T-helper 1 cell treated with Interleukin-12 subunit alpha and Interleukin-12 subunit beta and Interleukin-4 antibody, amounts not matched to agents 30 ng/mL and 1 ng/mL, for 36 hours (primary cell): Measurements from ENCODE around the gene PPBP. TPM values are rescaled to one million over a fixed set of nuclear protein-coding genes. Genes with fewer than 3 reads are reported as not detected.
"Not testable (repeated sequence)": the region's sequence is repeated elsewhere in the genome, so short reads cannot be mapped to it uniquely, and the experiment has no call there.

Experiments
- intact Hi-C: fragments of 100-400 bp; cut with micrococcal nuclease; formaldehyde crosslinking; loops from one replicate; pipeline ENCODE4 v1.15.1; 2024
- total RNA-seq: library from RNA; stranded (reverse); gene quantifications from 2 replicates; pipeline ENCODE4 v1.2.3, GENCODE V29; 2022

PPBP gene
- total RNA-seq, 1 donor from 2014 or later: not detected

DNA sequence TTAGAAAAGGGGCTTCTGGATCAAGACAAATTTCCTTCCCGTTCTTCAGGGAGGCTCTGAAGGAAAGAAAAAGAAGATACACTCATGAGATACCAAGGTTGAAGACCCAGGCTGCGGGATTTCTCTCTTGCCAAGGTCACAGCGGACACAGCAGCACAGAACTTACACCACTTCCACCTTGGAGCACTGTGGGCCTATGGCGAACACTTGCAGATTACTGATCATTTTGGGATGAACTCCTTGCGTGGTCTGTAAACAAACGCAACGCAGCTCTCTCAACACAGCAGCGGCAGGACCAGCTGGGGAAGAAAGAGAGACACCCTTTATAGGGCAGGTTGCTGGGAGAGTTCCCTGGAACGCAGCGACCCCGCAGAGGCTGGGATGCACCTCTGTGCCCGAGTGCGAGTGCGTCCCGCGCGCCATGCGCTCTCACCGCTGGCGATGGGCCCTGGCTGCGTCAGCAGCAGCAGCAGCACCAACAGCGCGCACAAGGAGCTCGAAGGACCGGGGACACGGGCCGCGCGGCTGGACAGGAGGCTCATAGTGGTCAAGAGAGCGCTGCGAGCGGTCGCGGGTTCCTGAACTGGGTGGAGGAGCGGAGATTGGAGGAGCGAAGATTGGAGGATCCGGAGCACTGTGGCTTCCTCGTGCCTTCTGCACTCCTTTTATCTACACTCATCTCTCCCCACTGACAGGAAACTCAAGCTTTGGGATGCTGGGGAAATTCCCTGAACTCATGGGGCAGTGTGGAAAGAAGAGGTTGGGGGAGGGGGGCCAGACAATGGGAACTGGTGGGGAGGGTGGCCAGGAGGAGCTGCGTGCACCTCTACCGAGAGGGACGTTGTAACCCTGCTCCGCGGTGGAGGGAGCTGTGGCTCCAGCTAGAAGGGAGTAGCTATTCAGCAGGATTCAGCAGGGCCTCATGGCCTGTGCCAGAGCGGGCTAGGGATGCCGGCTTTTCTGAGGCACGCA, 10.3 kb upstream of the PPBP start, which contains the start of gene CXCL5:
Gene CXCL5 (minus strand): TSS at position 638 of the 972 bp plus-strand sequence. CDS start 96 bp downstream, at position 542.
- intact Hi-C loops: no loop called here

DNA sequence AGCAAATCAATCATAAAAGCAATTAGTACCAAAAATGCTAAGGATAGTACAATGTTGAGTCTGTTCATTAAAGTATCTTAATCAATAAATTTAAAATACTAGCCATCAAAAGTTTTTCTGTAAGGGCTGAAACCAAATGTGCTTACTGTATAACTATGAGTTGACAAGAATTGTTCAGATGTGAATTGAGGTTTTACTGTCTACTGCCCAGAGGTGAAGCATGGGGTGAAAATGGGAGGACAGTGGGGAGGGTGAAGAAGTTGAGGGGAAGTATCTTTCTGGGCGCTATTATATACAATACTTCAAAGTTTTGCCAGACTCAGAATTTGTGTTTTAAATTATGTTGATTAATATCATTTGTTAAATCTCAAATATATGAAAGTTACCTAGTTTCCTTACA, 4.1 kb upstream of the PPBP start:
- intact Hi-C loops: no loop called here

DNA sequence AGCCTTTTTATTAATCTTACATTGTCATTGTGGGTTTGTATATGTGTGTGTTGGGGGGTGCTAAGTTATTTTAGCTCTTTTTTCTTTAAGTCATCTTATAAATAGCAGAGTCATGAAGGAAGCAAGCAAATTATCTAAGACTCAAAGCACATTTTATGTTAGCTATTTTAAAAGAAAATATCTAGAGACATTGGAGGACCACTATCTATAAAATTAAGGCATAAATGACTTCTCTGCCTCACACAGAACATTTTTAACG, 3.7 kb upstream of the PPBP start:
- intact Hi-C loops: no loop called here

DNA sequence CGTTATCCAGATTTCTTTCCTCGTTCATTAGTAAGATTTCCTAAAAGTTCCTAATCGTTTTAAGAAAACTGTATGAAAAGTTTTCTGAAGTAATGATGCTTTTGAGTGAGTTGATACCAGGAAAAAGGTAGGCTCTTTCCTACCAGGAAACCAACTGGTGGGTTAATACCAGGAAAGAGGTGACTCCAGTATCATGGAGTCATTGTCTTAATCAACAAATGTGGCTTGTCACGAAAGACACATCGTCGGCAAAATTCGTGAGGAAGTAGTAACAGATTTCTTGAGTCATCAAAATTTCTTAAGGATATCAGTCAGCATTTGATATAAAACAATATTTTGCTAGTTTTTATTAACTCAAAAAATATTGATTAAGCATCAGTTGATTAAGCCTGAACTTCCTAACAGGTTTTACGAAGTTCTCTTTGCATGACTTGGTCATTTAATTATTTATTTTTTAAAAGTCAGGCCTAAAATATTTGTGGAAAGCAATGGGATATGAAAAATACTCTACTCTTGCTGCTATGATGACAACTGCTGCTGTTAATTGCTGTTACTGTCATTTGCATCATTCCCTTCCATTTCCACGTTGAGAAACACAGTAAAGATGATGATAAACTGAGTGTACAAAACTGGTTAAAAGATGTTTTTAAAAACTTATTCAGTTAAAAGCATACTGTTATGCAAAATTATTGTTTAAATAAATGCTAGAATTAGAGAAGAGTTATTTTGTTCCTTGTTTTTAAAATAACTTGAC, 3.2 kb upstream of the PPBP start:
- intact Hi-C loops: no loop called here

DNA sequence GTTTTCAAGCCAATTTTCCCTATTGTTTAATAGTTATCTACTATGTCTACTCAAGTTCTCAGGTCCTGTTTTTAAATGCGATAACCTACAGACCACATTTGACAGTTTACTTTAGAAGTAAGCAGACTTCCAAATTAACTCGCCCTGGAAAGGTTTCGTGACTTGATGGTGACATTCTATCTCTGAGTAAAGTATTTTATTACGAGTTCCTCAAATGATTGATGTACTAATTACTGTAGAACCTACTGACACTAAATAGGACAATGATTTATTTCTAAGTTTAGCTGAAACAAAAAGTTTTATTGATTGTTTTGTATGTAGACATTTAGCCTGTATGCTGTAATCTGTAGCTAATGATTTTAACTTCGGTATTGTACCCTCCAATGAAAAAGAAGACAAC, 1.9 kb upstream of the PPBP start:
- intact Hi-C loops: no loop called here

DNA sequence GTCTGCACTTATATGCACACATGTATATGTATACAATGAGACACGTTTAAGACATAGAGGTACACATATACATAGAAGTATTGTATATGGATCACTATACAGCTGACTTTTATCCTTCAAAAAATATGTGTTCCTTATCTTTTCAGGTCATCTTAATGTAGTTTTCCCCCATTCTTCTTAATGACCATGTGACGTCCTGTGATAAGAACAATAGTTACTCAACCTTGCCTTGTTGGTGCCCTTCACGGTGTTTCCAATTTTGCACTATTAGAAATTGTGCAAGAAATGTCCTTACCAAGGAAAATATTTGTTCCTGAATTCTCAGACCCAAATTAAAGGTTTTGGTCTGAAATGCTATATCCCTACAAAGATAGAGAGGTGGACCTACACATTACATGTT, 1.0 kb upstream of the PPBP start:
- intact Hi-C loops: no loop called here

DNA sequence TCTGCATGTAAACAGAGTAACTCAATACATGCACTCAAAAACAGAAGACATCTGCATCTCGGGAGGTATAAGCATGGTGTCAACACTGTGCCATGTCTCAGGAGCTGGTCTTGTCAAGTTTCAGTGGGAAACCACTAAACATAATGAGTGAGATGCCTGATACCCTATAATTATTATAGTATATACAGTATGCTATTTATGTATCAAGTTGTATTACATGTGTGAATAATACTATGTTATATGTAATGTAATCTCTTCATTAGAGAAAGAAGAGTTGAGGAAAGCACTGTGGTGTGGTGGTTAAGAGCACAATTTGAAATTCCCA, 2.5 kb downstream of the PPBP start:
- intact Hi-C loops: no loop called here

DNA sequence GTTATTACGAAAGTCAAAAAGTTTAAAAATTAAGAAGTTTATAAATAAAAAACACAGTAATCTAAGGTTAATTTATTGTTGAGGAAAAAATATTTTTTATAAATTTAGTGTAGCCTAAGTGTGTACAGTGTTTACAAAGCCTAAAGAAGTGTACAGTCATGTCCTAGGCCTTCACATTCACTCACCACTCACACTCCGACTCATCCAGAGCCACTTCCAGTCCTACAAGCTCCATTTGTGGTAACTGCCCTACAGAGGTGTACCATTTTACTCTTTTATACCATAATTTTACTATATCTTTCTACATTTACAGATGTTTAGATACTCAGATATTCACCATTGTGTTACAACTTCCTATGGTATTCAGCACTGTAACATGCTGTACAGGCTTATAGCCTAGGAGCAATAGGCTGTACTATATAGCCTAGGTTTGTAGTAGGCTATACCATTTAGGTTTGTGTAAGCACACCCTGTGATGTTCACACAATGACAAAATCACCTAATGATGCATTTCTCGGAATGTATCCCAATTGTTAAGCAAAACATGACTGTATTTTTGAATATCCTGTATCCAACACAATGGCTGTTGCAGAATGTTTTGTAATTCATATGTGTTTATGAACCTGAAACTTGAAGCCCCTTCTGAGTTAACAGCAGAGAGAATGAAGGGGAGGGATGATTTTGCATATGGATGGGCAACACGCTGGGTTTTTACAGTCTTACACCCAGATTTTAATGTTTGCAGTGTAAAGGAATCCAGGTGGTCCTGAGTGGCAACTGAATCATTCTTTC, 3.1 kb downstream of the PPBP start:
- intact Hi-C loops: no loop called here

DNA sequence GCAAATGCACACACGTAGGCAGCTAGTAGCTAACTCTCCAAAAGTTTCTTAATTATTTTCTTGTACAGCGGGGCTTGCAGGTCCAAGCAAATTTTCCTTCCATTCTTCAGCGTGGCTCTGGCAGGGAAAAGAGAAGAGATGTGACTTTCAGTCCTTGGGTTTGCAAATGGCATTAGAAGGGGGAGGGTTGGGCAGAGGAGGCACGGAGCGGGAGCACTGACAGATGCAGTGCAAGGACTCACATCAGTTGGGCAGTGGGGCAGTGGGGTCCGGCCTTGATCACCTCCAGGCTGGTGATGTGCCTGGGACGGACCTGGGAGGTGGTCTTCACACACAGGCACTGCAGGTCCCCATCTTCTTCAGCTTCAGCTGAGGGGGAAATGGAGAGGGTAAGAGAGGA, 6.8 kb downstream of the PPBP start:
- intact Hi-C loops: not testable (repeated sequence)

DNA sequence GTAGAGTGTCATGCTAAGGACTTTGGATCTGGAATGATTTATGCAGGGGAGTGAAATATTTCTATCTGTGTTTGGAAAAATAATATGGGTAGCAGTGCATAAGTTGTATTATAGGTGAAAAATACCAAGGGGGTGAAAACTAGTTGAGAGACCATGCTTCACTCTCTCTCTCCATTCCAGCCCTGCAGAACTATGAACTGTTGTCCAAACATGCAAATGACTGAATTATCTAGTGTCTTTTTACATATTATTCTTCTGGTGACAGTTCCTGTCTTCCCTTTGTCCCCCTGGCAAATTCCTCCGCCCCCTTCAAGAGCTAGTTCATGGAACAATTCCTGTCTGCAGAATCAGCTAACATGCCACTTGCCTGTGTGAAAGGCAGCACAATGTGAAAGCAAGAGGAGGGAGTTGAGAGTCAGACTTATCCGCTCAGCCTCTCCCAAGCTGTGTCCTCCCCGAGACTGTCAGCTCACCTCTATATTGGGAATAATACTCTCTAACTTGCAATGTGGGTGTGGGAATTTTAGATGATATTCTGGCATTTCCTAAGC, 8.5 kb downstream of the PPBP start:
- intact Hi-C loops: no loop called here

DNA sequence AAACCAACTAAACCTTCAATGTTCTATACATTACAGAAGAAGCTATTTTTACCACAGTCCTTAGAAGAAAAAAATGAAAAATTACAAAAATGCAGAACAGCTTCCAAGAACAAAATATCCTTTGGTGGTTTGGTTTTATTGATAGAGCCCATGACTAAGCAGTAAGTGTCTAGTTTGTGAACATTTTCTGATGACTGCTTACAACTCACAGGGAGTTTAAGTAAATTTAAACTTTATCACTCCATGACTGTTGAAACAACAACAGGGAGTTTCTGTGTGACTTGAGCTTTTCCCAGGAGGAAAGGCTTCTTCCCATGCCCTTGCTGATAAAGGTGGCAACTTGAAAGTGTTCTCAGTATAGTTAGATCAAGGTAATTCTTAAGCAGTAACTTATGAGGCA, 9.1 kb downstream of the PPBP start:
- intact Hi-C loops: no loop called here

DNA sequence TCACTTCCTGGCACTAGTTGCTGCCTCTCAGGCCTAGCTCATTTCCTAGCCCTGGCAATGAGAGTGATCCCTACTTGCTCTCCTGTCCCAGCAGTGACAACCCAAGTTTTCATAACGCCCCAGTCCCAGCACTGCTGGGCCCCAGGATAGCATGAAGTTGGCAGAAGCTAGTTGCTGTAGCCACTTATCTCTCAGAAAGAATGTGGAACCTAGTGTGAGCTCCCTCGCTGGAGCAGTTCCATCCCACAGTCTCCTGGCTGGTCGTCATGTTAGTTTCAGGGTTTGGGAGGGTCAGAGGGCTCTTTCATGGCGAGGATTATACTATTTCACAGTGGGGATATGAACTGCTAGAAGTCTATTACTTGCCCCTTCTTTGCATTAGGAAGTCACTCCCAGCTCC, 11.3 kb downstream of the PPBP start:
- intact Hi-C loops: no loop called here

DNA sequence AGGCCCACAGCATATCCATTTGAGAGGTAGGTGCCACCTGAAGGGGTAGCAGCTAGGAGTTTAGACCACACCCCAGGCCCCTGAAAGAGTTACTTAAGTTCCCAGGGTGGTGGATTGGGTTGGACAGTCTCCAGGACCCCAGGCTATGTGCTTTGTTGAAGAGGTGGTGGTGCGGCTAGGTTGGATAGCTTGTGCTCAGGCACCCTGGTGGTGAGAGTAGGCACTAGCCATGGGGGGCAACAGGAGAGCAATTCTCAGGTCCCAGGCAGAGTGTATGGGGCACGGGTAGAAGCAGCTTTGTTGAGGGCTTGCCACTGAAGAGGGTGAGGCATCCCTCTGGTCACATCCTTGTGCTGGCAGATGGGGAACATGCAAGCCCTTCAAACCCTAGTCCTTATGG, 11.8 kb downstream of the PPBP start:
- intact Hi-C loops: no loop called here

DNA sequence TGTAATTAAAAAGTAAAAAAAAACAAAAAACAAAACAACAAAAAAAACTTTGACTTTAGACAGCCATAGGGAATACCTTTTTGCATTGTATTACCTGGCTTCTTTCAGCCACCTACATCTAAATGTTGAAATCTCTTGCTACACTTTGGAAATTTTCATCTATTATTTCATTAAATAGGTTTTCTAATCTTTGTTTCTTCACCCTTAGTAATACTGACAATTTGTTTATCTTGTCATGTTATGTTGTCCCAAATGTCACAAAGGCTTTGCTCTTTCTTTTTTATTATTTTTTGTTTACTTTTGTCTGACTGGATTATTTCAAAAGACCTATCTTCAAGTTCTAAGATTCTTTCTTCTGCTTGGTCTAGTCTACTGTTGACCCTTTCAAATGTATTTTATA, 13.6 kb downstream of the PPBP start:
- intact Hi-C loops: no loop called here

DNA sequence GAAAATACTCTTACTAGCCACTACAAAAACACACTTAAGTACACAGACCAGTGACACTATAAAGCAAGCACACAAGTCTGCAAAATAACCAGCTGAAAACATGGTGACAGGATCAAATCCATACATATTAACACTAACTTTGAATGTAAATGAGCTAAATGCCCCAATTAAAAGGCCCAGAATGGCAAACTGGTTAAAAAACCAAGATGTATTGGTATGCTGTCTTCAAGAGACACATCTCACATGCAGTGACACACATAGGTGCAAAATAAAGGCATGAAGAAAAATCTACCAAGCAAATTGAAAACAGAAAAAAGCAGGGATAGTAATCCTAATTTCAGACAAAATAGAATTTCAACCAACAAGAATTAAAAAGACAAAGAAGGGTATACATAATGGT, 17.0 kb downstream of the PPBP start:
- intact Hi-C loops: no loop called here

DNA sequence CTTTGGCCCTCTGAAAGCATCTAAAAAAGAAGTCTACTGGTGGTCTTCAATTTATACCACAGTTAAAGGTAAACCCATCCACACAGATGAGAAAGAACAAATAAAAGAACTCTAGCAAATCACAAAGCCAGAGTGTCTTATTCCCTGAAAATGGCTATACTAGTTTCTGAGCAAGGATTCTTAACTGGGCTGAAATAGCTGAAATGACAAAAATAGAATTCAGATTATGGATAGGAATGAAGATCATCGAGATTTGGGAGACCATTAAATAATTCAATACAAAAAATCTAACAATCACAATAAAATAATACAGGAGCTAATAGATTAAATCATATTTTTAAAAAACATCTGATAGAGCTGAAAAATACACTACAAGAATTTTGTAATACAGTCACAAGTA, 18.0 kb downstream of the PPBP start:
- intact Hi-C loops: no loop called here

DNA sequence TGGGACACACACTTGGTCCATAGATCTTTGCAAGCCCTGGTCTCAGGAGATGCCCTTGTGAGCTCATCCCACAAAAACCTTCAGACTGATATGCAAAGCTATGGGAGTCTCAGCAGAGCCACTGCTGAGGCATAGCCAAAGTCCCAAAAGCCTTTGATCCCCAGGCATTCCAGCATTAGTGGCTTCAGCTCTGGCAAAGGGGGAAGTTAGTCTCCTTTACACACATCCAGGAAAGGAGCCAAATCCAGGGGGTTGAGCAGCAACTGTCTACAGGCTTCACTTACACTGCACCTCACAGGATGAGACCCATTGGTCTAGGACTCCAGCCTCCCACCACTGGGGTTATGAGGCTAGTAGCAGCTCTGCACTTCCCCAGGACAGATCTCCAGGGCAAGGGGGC, 20.1 kb downstream of the PPBP start:
- intact Hi-C loops: no loop called here

DNA sequence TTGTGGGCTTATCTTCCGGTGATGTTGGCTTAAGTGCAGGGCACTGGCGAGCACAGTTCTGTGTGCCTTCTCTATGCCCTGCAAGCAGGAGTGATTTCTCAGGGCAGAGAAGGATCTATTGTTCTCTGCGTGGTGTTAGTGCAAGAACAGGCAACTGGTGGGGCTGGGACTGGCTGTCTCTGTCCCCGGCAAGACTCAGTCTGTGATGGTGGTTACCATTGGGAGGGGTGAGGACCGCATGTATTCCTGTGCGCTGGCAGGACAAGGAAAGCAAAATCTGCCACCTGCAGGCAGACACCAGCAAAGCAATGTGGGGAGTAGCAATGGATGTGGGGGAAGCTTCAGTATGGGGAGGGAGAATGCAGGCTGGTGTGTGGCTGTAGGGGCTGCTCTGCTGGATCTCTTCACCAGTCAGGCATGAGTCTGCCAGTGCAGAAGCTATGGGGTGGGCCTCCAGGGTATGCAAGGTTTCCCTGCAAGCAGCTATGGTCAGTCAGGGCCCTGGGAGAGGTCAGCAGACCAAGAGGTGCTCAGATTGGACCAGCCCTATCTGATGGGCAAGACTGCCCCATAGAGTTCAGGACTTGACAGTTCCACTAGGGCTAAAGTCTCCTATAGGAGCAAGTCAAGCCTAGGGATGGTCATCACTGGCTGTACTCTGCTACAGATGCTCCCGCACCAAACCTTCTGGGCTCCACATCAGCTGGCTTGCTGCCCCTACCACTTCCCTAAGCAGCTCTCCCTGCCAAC, 23.0 kb downstream of the PPBP start:
- intact Hi-C loops: no loop called here

DNA sequence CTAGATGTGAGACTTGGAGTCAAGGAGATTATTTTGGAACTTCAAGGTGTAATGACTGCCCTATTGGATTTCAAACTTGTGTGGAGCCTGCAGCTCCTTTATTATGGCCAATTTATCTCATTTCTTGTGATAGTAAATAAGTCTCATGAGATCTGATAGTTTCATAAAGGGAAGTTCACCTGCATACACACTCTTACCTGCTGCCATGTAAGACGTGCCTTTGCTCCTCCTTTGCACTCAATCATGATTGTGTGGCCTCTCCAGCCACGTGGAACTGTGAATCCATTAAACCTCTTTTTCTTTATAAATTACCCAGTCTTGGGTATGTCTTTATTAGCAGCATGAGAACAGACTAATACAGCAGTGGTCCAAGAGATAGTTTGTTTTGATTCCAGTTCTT, 25.3 kb downstream of the PPBP start:
- intact Hi-C loops: no loop called here

DNA sequence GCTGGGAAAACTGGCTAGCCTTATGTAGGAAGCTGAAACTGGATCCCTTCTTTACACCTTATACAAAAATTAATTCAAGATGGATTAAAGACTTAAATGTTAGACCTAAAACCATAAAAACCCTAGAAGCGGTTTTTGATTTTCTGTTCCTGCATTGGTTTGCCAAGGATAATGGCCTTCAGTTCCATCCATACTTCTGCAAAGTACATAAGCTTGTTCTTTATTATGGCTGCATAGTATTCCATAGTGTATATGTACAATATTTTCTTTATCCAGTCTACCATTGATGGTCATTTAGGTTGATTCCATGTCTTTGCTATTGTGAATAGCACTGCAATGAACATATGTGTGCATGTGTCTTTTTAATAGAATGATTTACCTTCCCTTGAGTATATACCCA, 28.9 kb downstream of the PPBP start:
- intact Hi-C loops: not testable (repeated sequence)

DNA sequence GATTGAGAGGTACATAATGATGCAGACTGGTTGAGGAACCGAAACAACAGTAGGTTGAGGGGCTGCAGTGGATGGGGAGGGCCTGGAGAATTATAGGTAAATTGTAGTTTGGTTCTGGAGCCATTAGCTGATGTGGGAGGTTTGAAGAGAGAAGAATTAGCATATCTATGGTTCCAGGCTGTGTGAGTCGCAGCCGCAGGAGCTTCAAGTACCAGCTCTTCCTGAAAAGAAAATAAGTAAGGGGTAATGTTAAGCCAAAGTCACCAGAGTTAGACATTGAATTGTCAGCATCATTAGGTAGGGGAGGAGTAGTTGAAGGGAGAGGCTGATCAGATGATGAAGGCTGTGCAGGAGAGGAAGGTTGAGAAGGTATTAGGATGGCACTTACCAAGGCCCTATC, 35.6 kb downstream of the PPBP start:
- intact Hi-C loops: no loop called here
